AG09319 (cell line): ENCODE data around the gene ZNF142.

Experiments used
- DNase-seq: peaks from one replicate; pipeline ENCODE4 v3.0.0-alpha.2; 2010; ENCODE audit warnings: low read depth; ENCODE audit errors: extremely low read depth
- TF ChIP-seq, protein P1 (sequence below): IDR thresholded peaks from 2 replicates; pipeline ENCODE4 v1.5.1; 2011; ENCODE audit warnings: low read depth, mild to moderate bottlenecking, inconsistent platforms, low read length, moderate library complexity

ZNF142 gene

DNA sequence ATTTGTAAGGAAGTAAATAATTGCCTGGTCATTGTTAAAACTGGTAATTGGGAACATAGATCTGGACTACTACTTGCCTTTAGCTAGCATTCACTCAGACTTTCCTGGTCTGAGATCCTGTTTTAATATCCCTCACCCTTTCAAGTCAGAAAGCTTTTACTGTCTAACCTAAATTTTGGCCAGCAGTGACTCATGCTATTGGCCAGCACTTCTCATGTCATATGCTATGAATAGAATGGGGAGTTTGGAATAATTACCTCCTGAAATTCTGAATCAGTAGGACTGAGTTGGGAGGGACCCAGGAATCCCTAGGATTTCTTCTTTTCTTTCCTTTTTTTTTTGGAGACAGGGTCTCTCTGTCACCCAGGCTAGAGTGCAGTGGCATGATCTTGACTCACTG is 31.8 kb upstream of the ZNF142 start:
- no peak for DNase-seq
- TF ChIP-seq, protein P1, sequence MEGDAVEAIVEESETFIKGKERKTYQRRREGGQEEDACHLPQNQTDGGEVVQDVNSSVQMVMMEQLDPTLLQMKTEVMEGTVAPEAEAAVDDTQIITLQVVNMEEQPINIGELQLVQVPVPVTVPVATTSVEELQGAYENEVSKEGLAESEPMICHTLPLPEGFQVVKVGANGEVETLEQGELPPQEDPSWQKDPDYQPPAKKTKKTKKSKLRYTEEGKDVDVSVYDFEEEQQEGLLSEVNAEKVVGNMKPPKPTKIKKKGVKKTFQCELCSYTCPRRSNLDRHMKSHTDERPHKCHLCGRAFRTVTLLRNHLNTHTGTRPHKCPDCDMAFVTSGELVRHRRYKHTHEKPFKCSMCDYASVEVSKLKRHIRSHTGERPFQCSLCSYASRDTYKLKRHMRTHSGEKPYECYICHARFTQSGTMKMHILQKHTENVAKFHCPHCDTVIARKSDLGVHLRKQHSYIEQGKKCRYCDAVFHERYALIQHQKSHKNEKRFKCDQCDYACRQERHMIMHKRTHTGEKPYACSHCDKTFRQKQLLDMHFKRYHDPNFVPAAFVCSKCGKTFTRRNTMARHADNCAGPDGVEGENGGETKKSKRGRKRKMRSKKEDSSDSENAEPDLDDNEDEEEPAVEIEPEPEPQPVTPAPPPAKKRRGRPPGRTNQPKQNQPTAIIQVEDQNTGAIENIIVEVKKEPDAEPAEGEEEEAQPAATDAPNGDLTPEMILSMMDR: no peak

DNA sequence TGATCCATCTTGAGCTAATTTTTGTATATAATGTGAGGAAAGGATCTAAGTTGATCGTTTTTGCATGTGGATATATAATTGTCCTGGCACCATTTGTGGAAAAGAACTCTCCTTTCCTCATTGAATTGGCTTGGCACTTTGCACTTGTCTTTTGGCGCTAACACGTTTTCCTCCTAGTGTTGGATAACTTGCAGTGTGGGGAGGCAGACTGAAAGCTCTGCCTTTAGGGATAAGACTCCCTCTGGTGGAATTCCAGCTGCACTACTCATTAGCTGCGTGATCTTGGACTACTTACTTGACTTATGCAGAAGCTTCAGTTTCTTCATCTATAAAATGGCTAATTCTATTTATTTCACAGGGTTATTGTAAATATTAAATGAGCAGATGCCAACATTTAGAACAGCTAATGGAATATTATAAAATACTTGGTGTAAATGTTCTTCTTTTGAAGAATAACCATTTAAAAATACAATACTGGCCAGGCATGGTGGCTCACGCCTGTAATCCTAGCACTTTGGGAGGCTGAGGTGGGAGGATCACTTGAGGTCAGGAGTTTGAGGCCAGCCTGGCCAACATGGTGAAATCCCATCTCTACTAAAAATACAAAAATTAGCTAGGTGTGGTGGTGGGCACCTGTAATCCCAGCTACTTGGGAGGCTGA is 28.1 kb upstream of the ZNF142 start:
- TF ChIP-seq, protein P1: peak; percentile 89

DNA sequence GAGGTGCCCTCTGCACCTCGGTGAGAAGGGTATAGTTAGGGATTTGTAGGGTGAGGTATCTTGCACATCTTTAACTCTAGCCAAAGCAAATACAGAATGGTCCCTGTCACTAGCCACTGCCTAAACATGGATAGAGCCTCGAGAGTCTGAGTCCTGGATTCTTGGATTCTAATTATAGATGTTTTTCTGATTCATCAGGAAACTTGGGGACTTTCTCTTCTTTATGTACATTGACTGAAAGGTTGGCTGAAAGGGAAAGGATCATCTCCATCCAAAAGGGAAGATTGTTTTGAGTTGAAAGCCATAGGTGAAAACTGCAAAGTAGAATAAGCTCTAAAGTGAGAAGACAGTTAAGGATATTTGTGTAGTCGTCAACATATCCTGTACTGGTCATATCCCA is 20.6 kb upstream of the ZNF142 start:
- TF ChIP-seq, protein P1: no peak
- DNase-seq: no peak

More for the DNA sequence above, 28.1 kb upstream of the ZNF142 start:
- peak; percentile 49 for DNase-seq

DNA sequence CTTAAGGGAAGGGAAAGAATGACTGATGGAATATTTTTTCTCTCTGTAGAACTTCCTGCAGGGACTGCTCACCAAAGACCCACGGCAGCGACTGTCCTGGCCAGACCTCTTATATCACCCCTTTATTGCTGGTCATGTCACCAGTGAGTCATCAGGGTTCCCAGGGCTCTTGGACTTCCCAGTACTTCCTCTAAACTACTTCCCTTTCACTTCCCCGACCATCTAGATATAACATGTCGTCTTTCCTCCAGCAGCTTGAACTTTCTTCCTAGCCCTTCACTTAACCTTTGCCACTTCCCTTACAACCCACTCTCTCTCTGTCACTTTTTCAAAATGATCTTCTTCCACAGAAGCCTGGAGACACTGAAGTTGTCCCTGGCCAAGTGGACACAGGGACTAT is 19.7 kb upstream of the ZNF142 start:
- DNase-seq: no peak
- TF ChIP-seq, protein P1: no peak

DNA sequence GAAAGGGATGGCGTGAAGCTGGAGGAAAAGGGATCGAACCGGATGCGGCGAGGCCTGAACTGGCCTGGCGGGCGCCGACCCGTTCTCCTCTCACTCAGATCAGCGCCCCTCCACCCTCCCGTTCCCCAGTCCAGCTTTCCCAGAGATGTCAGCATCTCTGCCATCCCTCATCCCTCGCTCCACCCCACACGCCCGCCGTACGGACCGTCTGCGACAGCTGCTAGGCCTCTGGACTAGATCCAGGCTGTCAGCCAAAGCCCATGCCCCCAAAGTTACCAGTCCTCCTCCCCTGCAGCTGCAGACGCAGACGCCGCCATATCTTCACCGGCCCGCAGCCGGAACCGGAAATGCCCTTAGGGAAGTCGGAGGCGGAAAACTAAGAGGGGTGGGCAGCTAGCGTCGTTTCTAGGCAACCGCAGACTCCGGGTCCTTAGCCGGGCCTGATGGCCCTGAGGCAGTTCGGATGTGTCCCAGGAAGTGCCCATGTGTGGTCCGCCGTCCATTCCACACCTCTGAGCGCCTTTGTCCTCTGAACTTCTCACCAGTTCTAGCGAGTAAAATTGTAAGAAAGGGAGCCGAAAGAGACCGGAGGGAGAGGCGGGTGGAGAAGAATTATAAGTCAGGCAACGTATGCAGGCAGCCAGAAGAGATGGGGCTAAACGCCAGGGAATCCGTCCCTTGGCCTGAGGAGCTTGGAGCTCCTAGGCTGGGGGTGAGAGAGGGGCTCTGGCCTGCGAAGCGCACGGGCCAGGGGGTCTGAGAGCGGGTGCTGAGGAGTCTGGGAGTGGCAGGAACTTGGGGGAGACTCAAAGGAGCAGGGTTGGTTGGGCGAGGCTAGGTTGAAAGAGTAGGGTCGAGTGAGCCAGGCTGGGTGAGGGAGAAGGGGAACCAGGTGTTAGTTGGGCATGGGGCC is 12.5 kb upstream of the ZNF142 start, which contains the start of the genes RNF25 and STK36:
TSS of gene RNF25 (minus strand) at position 349 of the 913 bp plus-strand sequence. CDS start at position 317, 32 bp downstream.
TSS of gene STK36 (plus strand) at position 433 of the 913 bp plus-strand sequence. CDS start 744 bp downstream, outside the sequence.
- TF ChIP-seq, protein P1: no peak

DNA sequence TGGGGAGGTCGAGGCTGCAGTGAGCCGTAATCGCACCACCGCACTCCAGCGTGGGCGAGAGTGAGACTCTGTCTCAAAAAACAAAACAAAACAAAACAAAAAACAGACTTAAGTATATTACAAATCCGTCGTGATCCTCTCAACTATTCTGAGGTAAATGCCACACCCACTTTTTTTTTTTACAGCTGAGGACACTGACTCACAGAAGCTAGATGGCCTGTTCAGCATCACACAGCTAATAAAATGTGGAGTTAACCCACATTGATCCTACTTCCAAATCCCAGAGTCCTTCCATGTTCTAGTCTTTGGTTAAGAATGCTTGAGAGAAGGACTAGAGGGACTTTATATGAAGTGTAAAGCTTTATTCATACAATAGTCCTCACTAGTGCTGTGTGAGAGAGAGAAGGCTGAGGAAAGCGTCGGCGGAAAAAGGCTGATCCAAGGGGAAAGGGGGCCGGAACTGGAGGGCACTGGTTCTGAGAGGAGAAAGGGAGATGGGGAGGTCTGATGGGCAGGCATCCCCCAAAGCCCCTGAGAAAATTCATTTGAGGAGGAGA is 11.8 kb upstream of the ZNF142 start:
- DNase-seq: no peak
- TF ChIP-seq, protein P1: no peak

More for the DNA sequence above, 12.5 kb upstream of the ZNF142 start, which contains the start of the genes RNF25 and STK36:
- peak; percentile 68 for DNase-seq
